ENCODE measurements around the gene NR2E1. TPM values are rescaled to one million over a fixed set of nuclear protein-coding genes. Genes with fewer than 3 reads are reported as not detected.

The NR2E1 gene
- total and polyA plus RNA-seq, 2 of the 4 experiments (the other 2 are of a cell fraction): not detected

GRCh38 chr6:108236791-108237190 is 71.0 kb downstream of the NR2E1 start:
- Histone ChIP-seq H3K18ac (ENCODE audit: low read depth, low read length) (no peak overlapping the region), H3K4me1 (ENCODE audit: control insufficient read depth, insufficient read depth, low read length) (no peaks in the 10 kb centered on the region), H3K27ac (ENCODE audit: insufficient read depth, low read length) (no peak overlapping the region), H3K14ac (replicated peaks; ENCODE audit: low read depth, low read length) (no peak overlapping the region), H2BK20ac (ENCODE audit: low read depth, low read length) (no peak overlapping the region), H2AK9ac (replicated peaks; ENCODE audit: low read depth, low read length, poor library complexity) (no peak overlapping the region), H2AFZ (replicated peaks; ENCODE audit: low read length, poor library complexity) (no peak overlapping the region), H3K9me1 (ENCODE audit: insufficient read depth, low read length) (no peaks in the 10 kb centered on the region), H2BK5ac (ENCODE audit: low read depth, low read length, poor library complexity, severe bottlenecking) (no peak overlapping the region), H2AK5ac (ENCODE audit: low read depth, low read length) (no peak overlapping the region), H3K4me2 (ENCODE audit: low read depth, low read length) (no peak overlapping the region), H3K27me3 (ENCODE audit: control insufficient read depth, insufficient read depth, low read length) (no peaks in the 10 kb centered on the region), H3K4ac (ENCODE audit: low read depth, low read length) (no peak overlapping the region), H4K5ac (ENCODE audit: low read depth, low read length) (no peak overlapping the region), H3K9ac (ENCODE audit: low read depth, low read length) (no peak overlapping the region), H4K91ac (ENCODE audit: insufficient read depth, low read depth, low read length) (no peak overlapping the region), H3K36me3 (ENCODE audit: control insufficient read depth, insufficient read depth, low read length) (peaks cover 5% of the 10 kb centered on the region), H3K23ac (ENCODE audit: low read depth, low read length) (no peak overlapping the region), H4K8ac (ENCODE audit: low read depth in 2 of 2, low read length in 2 of 2) (no peak overlapping the region), H2BK120ac (ENCODE audit: low read depth, low read length) (no peak overlapping the region), H3K56ac (ENCODE audit: extremely low read depth, insufficient read depth, low read length) (no peak overlapping the region), H2BK15ac (ENCODE audit: low read depth, low read length) (no peak overlapping the region), H3K79me1 (ENCODE audit: low read depth in 1 of 2, low read length in 2 of 2) (peaks cover 3 to 42% of the 10 kb centered on the region in 2 experiments), H3K9me3 (ENCODE audit: control insufficient read depth, insufficient read depth, low read length) (no peaks in the 10 kb centered on the region), H4K20me1 (ENCODE audit: insufficient read depth, low read length) (peaks cover 15% of the 10 kb centered on the region), H3K4me3 (ENCODE audit: insufficient read depth, low read depth, low read length) (no peak overlapping the region)
- CTCF ChIA-PET: no interaction called here
- ATAC-seq (ENCODE audit: low read depth) (no peak), DNase-seq (no peak)
- no CpG with 5 or more reads among the region's 2 CpGs for WGBS, 2 experiments (ENCODE audit: extremely low coverage in 2 of 2, insufficient read length in 1 of 2)
- intact Hi-C loops (cut with micrococcal nuclease): no loop called here
- in situ Hi-C loops (cut with MboI; ENCODE audit: low sequenced_read_pairs): no loop called here
- BruUV-seq (replicated peaks): no TSS peak
- dilution Hi-C loops (cut with HindIII; ENCODE audit: low sequenced_read_pairs, unreplicated experiment): no loop called here
- POLR2A ChIA-PET (ENCODE audit: unreplicated experiment): no interaction called here
- TF ChIP-seq POLR2A (IDR thresholded peaks at IDR 0.05; ENCODE audit: low read depth, low read length) (no peak), RFX5 (IDR thresholded peaks at IDR 0.05; ENCODE audit: low read depth, low read length) (no peak), SMC3 (IDR thresholded peaks at IDR 0.05; ENCODE audit: low read depth, low read length) (no peak), MAFK (IDR thresholded peaks at IDR 0.05; ENCODE audit: low read depth, low read length) (no peak), CEBPB (IDR thresholded peaks at IDR 0.05; ENCODE audit: low read depth, low read length) (no peak), NFE2L2 (IDR thresholded peaks at IDR 0.05; ENCODE audit: low read depth, low read length) (no peak), RAD21 (IDR thresholded peaks at IDR 0.05; ENCODE audit: low read length) (no peak), CHD1 (IDR thresholded peaks at IDR 0.05; ENCODE audit: low read depth, low read length) (no peak), MXI1 (IDR thresholded peaks at IDR 0.05; ENCODE audit: borderline replicate concordance, low read depth, low read length) (no peak), ELK1 (IDR thresholded peaks at IDR 0.05; ENCODE audit: borderline replicate concordance, low read depth, low read length) (no peak)
- TF ChIP-seq, protein P1, sequence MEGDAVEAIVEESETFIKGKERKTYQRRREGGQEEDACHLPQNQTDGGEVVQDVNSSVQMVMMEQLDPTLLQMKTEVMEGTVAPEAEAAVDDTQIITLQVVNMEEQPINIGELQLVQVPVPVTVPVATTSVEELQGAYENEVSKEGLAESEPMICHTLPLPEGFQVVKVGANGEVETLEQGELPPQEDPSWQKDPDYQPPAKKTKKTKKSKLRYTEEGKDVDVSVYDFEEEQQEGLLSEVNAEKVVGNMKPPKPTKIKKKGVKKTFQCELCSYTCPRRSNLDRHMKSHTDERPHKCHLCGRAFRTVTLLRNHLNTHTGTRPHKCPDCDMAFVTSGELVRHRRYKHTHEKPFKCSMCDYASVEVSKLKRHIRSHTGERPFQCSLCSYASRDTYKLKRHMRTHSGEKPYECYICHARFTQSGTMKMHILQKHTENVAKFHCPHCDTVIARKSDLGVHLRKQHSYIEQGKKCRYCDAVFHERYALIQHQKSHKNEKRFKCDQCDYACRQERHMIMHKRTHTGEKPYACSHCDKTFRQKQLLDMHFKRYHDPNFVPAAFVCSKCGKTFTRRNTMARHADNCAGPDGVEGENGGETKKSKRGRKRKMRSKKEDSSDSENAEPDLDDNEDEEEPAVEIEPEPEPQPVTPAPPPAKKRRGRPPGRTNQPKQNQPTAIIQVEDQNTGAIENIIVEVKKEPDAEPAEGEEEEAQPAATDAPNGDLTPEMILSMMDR (conservative IDR thresholded peaks at IDR 0.05; ENCODE audit: low read depth, low read length): no peak

All from IMR-90 (cell line).